HUES48 (cell line): ENCODE measurements around the gene ST8SIA2.

Experiments used
- H3K27ac ChIP-seq: one replicate; pipeline ENCODE4 v1.7.0; 2013; ENCODE audit warnings: low read depth, low read length, inconsistent platforms
- H3K27me3 ChIP-seq: 2 replicates; pipeline ENCODE4 v1.6.1; 2013; ENCODE audit warnings: mild to moderate bottlenecking, low read length; ENCODE audit not compliant: control insufficient read depth, insufficient read depth
- H3K36me3 ChIP-seq: 2 replicates; pipeline ENCODE4 v1.6.1; 2013; ENCODE audit warnings: low read length; ENCODE audit not compliant: control insufficient read depth, insufficient read depth
- H3K4me1 ChIP-seq: 2 replicates; pipeline ENCODE4 v1.6.1; 2013; ENCODE audit warnings: mild to moderate bottlenecking, low read length; ENCODE audit not compliant: control insufficient read depth, insufficient read depth
- H3K4me3 ChIP-seq: 2 replicates; pipeline ENCODE4 v1.5.1; 2013; ENCODE audit warnings: mild to moderate bottlenecking, low read depth, low read length
- H3K9ac ChIP-seq: 2 replicates; pipeline ENCODE4 v1.6.1; 2013; ENCODE audit warnings: mild to moderate bottlenecking, low read depth, low read length, moderate library complexity
- H3K9me3 ChIP-seq: 2 replicates; pipeline ENCODE4 v1.6.1; 2013; ENCODE audit warnings: low read length; ENCODE audit not compliant: control insufficient read depth, insufficient read depth

Gene ST8SIA2

DNA sequence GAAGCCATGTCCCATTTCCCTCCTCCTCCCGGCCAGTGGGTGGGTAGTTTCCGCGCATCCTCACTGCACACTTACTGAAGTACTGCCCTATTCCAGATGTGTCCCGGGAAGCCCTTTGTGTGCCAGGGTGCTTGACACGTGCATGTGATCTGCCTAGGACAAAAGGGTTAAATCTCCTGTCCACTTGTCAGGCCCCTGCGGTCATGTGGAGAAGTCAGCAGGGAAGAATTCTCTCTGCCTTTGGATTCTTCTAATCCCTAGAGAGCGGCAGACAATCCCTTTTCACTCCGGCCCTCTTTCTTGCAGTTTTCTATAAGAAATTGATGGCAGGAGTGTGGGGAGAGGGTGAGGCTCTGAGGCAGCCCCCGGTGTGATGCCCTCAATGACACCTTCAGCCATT, 19.8 kb downstream of the ST8SIA2 start:
- Histone ChIP-seq H3K27me3 (no peaks in the 10 kb centered on the region; the same call in 1 of the 2 replicates), H3K36me3 (no peaks in the 10 kb centered on the region), H3K9me3 (no peaks in the 10 kb centered on the region), H3K4me3 (no peak overlapping the region), H3K4me1 (0 out of 2 replicates have a peak, but pooled peaks cover 4% of the 10 kb centered on the region), H3K9ac (no peak overlapping the region), H3K27ac (no peak overlapping the region)

DNA sequence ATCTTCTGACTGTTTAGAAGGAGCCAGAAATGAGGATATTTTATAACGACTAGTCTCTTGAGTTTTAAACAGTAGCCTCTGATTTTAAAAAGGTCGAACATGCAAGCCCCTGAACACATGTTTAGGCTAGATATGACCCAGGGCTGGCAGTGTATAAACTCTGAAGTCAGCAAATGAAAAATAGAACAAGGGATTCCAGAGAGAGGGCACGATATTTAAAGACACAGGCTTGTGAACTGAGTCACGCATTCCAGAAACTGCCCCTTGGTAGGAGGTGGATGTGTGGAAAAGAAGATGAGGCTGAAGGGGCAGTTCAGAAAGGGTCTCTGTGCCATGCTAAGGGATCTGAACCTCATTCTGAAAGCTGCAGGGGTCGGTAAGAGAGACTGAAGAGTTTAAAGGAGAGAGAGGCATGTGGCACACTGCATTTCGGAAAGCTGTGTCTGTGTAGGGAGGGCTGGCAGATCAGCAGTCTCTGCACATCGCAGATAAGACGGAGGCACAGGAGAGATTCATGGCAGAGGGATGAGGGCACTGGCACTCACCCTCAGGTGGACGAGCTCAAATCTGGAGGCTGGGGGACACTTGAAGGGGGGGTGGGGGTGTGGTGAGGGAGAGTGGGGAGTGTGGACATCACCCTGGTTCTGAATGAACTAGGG, 22.1 kb downstream of the ST8SIA2 start:
- Histone ChIP-seq H3K27ac (no peak overlapping the region), H3K4me1 (peaks cover 15% of the 10 kb centered on the region)

DNA sequence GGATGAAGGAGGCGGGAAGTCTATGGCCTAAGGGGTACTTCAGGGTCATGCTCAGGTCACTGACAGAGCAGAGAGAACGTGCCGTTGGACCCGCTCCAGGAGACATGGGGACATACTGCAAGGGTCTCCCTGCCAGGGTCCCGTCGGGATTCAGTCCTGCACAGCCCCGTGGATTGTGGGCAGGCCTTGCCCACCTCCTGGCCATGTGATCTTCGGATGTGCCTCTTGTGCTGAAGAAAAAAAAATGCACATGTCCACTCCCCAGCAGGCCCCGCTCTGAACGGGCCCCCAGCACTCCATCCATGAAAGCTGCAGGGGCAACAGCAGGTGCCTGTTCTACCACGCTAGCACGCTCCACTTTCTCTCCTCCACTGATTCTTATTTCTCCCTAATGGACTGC, 22.9 kb downstream of the ST8SIA2 start:
- H3K27ac ChIP-seq: no peak overlapping the region
- no peaks in the 10 kb centered on the region for H3K9me3 ChIP-seq
- H3K36me3 ChIP-seq: no peaks in the 10 kb centered on the region
- H3K4me1 ChIP-seq: peaks cover 15% of the 10 kb centered on the region
- H3K4me3 ChIP-seq: no peak overlapping the region
- no peaks in the 10 kb centered on the region; the same call in 1 of the 2 replicates for H3K27me3 ChIP-seq
- no peak overlapping the region for H3K9ac ChIP-seq

More for the DNA sequence above, 22.1 kb downstream of the ST8SIA2 start:
- Histone ChIP-seq H3K36me3 (no peaks in the 10 kb centered on the region), H3K4me3 (no peak overlapping the region), H3K9ac (no peak overlapping the region), H3K9me3 (no peaks in the 10 kb centered on the region), H3K27me3 (no peaks in the 10 kb centered on the region; the same call in 1 of the 2 replicates)

DNA sequence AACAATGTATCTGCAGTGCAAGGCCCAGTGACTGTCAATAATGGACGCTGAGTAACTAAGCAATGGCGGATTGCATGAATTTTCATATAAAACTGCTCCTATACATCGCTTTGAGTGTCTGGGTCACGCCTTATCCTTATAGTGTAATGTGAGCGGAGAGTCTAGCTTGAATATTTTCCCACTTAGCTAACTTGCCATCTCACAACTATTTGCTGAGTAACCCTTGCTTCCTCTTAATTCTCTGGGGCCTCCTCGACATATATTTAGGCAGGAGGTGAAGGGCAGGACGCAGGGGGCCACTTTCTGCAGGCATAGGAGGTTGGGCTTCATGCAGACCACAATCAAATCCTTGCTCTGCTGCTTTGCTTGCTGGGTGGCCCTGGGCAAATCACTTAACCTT, 24.0 kb downstream of the ST8SIA2 start:
- Histone ChIP-seq H3K9me3 (no peaks in the 10 kb centered on the region), H3K36me3 (no peaks in the 10 kb centered on the region), H3K27ac (no peak overlapping the region), H3K4me3 (no peak overlapping the region), H3K9ac (no peak overlapping the region), H3K4me1 (peaks cover 15% of the 10 kb centered on the region), H3K27me3 (no peaks in the 10 kb centered on the region)

DNA sequence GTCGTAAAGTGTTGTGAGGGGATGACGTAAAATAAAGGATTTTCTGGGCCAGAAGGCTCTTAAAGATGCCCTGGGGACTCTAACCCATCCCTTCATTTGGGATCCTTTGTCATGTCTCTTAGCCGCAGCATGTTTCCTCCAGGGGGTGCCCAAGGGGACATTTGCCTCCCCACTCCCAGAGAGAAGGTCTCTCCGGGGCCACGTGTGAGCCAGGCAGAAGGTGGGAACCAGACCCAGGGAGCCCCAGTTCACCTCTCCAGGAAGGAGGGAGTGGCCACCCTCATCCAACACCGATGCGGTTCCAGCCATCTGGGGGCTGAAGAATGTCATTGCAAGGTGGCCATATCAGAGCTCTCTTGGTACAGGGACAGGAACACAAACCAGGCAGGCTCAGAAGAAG, 25.2 kb downstream of the ST8SIA2 start:
- Histone ChIP-seq H3K4me3 (no peak overlapping the region), H3K27me3 (no peaks in the 10 kb centered on the region), H3K9me3 (no peaks in the 10 kb centered on the region), H3K36me3 (no peaks in the 10 kb centered on the region), H3K27ac (no peak overlapping the region), H3K4me1 (peaks cover 11% of the 10 kb centered on the region), H3K9ac (no peak overlapping the region)

DNA sequence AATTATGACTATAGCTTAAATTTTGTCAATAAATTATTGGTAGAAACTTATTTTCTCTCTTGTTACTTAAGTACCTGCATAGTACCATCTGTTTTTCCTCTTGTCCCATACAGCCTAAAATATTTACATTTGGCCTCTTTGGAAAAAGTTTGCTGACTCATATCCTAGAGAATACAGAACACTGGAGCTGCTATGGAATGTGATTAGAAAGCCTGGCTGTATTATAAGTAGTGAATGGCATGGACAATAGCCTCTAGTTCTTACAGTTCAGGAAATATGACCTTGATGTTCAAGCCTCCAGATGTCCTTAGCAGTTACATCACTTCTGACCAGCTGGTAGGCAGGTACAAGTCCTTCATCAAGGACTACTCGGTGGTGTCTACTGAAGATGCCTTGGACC, 28.3 kb downstream of the ST8SIA2 start:
- H3K4me1 ChIP-seq: peaks cover 11% of the 10 kb centered on the region
- no peak overlapping the region for H3K9ac ChIP-seq
- no peaks in the 10 kb centered on the region for H3K36me3 ChIP-seq
- no peak overlapping the region for H3K27ac ChIP-seq
- H3K9me3 ChIP-seq: no peaks in the 10 kb centered on the region
- H3K27me3 ChIP-seq: no peaks in the 10 kb centered on the region
- H3K4me3 ChIP-seq: no peak overlapping the region

DNA sequence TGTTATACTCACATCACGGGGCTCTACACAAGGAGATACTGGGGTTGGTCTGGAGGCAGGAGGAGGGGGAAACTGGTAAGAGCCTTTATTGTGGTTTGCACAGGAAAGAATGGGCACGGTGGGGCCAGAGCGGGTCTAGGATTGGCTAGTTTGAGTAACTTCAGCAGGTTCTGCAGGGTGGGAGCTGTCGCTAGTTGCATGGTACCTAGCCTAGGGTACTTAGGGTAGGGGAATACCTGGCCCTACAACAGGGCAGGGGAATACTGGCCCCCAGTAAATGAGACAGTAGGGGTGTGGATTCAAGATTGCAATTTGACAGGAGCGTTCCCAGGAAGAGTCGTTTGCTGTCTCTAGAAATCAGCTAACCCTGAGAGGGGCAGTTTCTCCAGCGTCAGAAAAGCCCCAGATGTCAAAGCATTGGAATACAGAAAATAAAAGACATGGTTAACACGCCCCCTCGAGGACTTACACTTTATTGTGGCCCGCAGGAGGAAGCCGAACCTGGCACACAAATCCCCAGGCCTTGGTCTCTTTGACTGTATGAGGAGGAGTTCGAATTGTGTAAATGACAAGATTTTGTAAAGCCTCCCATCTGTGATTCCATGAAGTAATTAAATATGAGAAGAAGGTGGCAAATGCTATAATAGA, 32.0 kb downstream of the ST8SIA2 start:
- Histone ChIP-seq H3K27me3 (no peaks in the 10 kb centered on the region), H3K4me3 (no peak overlapping the region), H3K36me3 (no peaks in the 10 kb centered on the region)

DNA sequence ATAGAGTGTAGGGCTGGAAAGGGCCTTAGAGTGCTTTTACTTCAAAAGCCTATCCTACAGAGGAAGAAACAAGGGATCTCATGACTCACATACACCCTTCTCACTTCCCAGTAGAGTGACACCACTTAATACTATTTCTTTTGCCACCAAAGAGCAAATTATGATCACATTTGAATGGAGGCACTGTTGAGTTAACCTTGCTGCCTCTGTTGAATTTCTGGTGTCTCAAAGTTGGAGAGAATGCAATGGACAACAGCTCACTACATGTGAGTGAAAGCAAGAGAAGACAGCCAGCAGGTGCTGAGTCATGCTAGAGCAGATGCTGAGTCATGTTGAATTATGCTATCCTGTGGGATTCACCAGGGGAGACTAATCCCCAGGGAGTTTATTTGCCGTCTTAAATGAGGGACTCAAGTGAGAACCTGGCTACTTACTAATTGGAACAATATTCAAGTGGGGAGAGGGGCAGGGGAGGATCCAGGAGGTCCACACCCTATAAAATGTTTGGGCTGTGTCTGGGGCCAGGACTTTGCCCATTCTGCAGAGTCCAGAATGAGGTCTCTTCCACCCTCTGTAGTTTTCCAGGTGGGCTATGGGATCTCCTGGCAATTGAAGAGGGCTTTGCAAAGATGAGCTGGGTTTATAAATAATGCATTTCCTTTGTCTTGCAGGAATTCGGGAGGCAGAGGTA, 35.8 kb downstream of the ST8SIA2 start:
- H3K27me3 ChIP-seq: no peaks in the 10 kb centered on the region
- no peak overlapping the region for H3K4me3 ChIP-seq
- peak overlapping the region; percentile 69 for H3K27ac ChIP-seq
- no peaks in the 10 kb centered on the region for H3K36me3 ChIP-seq
- peaks cover 13% of the 10 kb centered on the region for H3K4me1 ChIP-seq
- H3K9me3 ChIP-seq: no peaks in the 10 kb centered on the region
- no peak overlapping the region for H3K9ac ChIP-seq

More for the DNA sequence above, 32.0 kb downstream of the ST8SIA2 start:
- no peaks in the 10 kb centered on the region for H3K9me3 ChIP-seq
- no peak overlapping the region for H3K9ac ChIP-seq
- peaks cover 14% of the 10 kb centered on the region for H3K4me1 ChIP-seq
- H3K27ac ChIP-seq: no peak overlapping the region

DNA sequence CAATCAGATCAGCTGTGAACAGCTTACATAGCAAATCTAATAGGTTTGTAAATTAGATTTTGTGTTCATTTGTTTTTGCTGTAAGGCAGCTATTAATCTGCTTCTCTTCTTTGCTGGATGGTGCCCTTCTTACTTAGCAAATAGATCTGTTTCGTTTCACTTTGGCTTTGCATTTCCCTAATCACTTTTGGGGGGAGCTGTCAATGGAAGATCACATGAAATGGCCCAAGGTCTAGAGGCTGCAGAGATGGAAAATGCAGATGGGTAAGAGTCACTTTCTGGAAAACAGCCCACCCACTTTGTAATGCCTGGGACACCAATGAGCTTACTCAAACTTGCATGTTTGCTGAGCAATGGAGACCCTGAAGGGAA, 36.4 kb downstream of the ST8SIA2 start:
- no peaks in the 10 kb centered on the region for H3K27me3 ChIP-seq
- H3K9me3 ChIP-seq: no peaks in the 10 kb centered on the region
- no peak overlapping the region for H3K9ac ChIP-seq
- H3K4me3 ChIP-seq: no peak overlapping the region
- H3K36me3 ChIP-seq: no peaks in the 10 kb centered on the region; the same call in 1 of the 2 replicates
- H3K27ac ChIP-seq: peak overlapping the region; percentile 69
- peaks cover 13% of the 10 kb centered on the region for H3K4me1 ChIP-seq

DNA sequence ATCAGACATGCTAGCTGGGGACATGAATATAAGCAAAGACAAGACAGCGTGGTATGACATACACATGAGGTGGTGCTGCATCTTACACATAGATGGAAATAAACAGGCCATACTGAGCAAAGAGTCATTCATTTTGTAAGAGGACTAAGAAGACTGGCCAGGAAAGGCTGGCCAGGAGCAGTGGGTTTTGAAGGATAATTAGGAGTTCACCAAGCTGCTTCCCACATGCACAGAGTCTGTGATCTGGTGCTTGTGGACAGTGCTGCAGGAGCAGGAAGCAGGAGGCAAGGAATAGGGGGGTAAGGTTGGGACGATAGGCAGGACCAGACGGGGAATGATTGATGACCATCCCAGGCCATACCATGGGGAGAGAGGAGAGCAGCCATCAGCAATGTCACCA, 41.5 kb downstream of the ST8SIA2 start:
- Histone ChIP-seq H3K4me3 (no peak overlapping the region), H3K27ac (no peak overlapping the region), H3K4me1 (peaks cover 3% of the 10 kb centered on the region; the same call in 1 of the 2 replicates), H3K27me3 (no peaks in the 10 kb centered on the region), H3K9ac (no peak overlapping the region), H3K9me3 (no peaks in the 10 kb centered on the region), H3K36me3 (no peaks in the 10 kb centered on the region; the same call in 1 of the 2 replicates)

DNA sequence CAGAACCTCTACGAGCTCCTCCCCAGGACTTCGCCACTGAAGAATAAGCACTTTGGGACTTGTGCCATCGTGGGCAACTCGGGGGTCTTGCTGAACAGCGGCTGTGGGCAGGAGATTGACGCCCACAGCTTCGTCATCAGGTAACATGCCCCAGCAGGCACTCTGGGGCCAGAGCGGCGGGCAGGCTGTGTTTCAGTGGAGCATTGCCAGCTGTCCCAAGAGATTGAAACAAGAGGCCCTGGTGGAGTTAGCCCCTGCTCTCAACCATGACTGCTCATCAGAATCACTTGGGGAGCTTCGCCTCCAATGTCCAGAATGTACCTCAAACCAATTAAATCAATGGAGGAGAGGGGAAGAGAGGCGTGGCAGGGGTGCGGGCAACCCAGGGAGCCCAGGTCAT, 44.8 kb downstream of the ST8SIA2 start:
- Histone ChIP-seq H3K4me3 (no peak overlapping the region), H3K27me3 (no peaks in the 10 kb centered on the region), H3K9ac (no peak overlapping the region), H3K4me1 (no peaks in the 10 kb centered on the region), H3K36me3 (no peaks in the 10 kb centered on the region; the same call in 1 of the 2 replicates), H3K27ac (no peak overlapping the region), H3K9me3 (no peaks in the 10 kb centered on the region)
